K562 (cell line): ENCODE measurements around the gene CRADD.

Source experiments
- BCL6 ChIP-seq: fragments of 250-450 bp; sonication (Bioruptor Pico); IDR thresholded peaks from 2 replicates; pipeline ENCODE4 v1.4.0; 2020
- PRPF4 ChIP-seq: fragments of 200-400 bp; formaldehyde crosslinking; IDR thresholded peaks from one replicate; pipeline ENCODE4 v1.6.1; 2017; ENCODE audit warnings: low read length, low read depth, mild to moderate bottlenecking; ENCODE audit not compliant: insufficient read depth, poor library complexity, severe bottlenecking
- SMAD3 ChIP-seq: fragments of 450-650 bp; formaldehyde crosslinking; conservative IDR thresholded peaks from 2 replicates; pipeline ENCODE4 v1.4.0; 2020; ENCODE audit warnings: mild to moderate bottlenecking

DNA sequence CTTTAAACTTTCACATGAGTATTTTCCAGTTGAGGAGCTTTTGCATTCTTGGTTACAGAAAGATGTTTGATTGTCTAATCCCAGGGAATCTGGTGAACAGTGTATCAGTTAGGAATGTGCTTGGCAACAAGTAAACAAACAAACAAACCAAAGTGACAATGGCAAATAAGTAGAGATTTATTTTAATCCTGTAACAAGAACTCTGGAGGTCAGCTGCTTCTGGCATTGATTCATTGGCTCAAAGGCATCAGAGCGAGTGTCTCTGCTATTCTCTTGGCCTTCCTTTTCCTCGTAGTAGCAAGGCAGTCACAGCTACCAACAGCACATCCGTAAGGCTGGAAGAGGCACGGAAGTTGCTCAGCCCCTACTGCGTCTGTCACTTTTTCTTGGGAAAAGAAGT is 37.2 kb downstream of the CRADD start:
- TF ChIP-seq SMAD3, result no peak
- no peak for TF ChIP-seq BCL6 (CRISPR knock-in tag)
- TF ChIP-seq PRPF4, result no peak
